HCEC 1CT (cell line): ENCODE data around the gene GDI1.
A peak's percentile ranks its signal among the peaks of the same experiment; 100 is the strongest.
"Not testable (repeated sequence)": the region's sequence is repeated elsewhere in the genome, so short reads cannot be mapped to it uniquely, and the experiment has no call there.

Source experiments
- DNase-seq: peaks from one replicate; pipeline ENCODE4 v3.0.0-alpha.2; 2017

GDI1 gene

GRCh38 chrX:154436983-154437752 lies at the start of gene GDI1:
Gene GDI1, plus strand, starts transcription at chrX:154437154. Its CDS starts 101 bp downstream, at chrX:154437255.
- peak; percentile 19 for DNase-seq

- DNase-seq = not testable (repeated sequence)
Observed at GRCh38 chrX:154388094-154388493, 48.9 kb upstream of the GDI1 start.

- not testable (repeated sequence) for DNase-seq
Observed at GRCh38 chrX:154388649-154389048, 48.3 kb upstream of the GDI1 start.

- DNase-seq = not testable (repeated sequence)
Observed at GRCh38 chrX:154389812-154390747, 46.9 kb upstream of the GDI1 start.

GRCh38 chrX:154396363-154396762 lies 40.6 kb upstream of the GDI1 start:
- not testable (repeated sequence) for DNase-seq

- peak; percentile 63 for DNase-seq
Observed at GRCh38 chrX:154396973-154397887, 39.7 kb upstream of the GDI1 start.

- DNase-seq = peak; percentile 95
Observed at GRCh38 chrX:154397888-154398667, 38.9 kb upstream of the GDI1 start, which contains the start of gene RPL10. Gene RPL10, plus strand, starts transcription at chrX:154398377. Its CDS starts 143 bp downstream, at chrX:154398520.

GRCh38 chrX:154398668-154399526 lies 38.1 kb upstream of the GDI1 start:
- DNase-seq = peak; percentile 54

GRCh38 chrX:154399527-154400368 lies 37.2 kb upstream of the GDI1 start:
- no peak for DNase-seq

- not testable (repeated sequence) for DNase-seq
Observed at GRCh38 chrX:154400369-154400817, 36.6 kb upstream of the GDI1 start.

GRCh38 chrX:154401045-154401799 lies 35.7 kb upstream of the GDI1 start:
- DNase-seq = peak; percentile 39

GRCh38 chrX:154401918-154402621 lies 34.9 kb upstream of the GDI1 start:
- DNase-seq = peak; percentile 3

- no peak for DNase-seq
Observed at GRCh38 chrX:154402622-154403127, 34.3 kb upstream of the GDI1 start.

GRCh38 chrX:154403192-154403591 lies 33.8 kb upstream of the GDI1 start:
- no peak for DNase-seq

- DNase-seq = no peak
Observed at GRCh38 chrX:154403858-154404257, 33.1 kb upstream of the GDI1 start.

GRCh38 chrX:154404625-154405192 lies 32.2 kb upstream of the GDI1 start:
- no peak for DNase-seq

- DNase-seq = no peak
Observed at GRCh38 chrX:154408659-154409221, 28.2 kb upstream of the GDI1 start.
